Islet precursor cell (in vitro differentiated cells): ENCODE measurements around the gene SPDYE4.

Experiments
- DNase-seq: peaks from one replicate; pipeline ENCODE4 v3.0.0-alpha.2; 2018

Gene SPDYE4

DNA sequence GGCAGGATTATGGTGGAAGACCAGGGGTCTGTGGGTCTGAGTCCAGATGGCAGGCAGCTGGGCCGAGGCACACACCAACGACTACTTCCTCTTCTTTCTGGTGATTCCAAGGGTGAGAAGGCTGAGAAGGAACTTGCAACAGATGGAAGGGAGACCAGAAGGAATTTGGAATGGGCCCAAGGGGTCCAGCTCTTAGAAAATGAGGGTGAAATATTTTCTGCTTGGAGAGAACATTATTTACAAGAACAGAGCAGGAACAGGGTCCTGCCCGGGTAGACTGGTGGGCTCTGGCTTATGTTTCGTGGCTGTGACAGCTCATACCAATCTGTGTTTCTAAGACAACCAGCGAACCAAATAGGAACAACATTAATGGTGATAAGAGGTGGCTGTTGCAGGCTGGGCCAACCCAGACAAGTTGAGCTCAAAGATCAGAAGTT is 50.3 kb downstream of the SPDYE4 start:
- peak; percentile 62 for DNase-seq

DNA sequence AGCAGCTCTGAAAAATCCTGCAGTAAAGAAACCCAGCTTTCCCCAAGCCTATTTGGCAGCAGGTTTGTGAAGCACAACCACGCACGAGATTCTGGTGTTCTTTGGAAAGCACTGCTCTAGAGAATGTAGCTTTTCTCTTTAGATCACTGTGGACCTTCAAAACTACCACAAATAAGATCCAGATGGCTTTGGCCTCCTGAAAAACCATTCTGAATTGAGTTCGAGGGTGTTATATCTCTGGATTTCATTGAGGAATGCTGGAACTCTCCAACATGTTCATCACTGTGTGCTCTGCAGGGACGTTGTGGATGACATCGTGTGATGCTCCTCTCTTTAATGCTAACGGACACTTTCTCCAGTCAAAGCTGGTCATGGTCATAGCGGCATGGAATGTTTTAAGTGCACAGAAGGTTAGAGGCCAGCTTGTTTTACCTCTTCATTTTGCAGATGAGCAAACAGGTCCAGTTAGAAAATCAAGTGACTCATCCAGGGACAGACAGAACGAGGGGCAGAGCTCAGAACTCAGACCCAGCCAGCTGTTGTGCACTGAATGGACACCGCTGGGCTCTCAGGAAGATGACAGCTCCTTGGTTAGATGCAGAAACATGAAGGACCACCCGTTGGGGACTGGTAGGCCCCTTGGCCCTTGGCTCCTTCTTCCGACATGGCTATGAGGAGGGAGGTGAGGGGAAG is 50.9 kb downstream of the SPDYE4 start:
- DNase-seq, result peak; percentile 80

DNA sequence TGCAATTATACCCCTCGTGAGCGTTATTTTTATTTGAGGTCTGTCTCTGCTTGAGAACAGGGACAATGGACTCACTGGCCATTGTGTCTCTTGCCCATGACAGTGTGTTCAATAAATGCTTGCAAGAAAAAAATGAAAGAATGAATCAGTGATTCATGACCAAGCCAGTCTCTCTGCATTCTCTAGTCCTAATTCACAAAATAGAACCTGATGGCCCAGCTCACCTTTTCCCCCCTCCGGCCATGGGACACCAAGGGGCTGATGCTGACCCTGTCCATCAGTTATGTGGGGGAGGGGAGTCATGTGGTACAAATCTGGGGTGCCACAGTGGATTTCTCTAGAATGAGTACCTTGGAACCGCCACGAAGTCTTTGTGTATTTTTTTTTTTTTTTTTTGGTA is 51.9 kb downstream of the SPDYE4 start:
- peak; percentile 35 for DNase-seq

DNA sequence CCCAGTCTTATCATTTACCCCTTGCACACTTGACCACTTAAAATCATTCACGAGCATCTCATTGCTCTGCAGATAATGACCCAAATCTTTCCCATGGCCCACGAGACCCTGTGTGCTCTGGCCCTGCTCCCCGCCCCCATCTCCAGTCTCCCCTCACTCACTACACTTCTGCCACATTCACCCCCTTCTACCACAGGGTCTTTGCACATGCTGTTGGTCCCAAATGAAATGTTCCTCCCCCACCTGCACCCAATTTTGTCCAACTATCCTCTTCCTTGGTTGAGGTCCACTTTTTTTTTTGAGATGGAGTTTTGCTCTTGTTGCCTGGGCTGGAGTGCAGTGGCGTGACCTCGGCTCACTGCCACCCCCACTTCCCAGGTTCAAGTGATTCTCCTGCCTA is 52.9 kb downstream of the SPDYE4 start:
- DNase-seq, result peak; percentile 40

DNA sequence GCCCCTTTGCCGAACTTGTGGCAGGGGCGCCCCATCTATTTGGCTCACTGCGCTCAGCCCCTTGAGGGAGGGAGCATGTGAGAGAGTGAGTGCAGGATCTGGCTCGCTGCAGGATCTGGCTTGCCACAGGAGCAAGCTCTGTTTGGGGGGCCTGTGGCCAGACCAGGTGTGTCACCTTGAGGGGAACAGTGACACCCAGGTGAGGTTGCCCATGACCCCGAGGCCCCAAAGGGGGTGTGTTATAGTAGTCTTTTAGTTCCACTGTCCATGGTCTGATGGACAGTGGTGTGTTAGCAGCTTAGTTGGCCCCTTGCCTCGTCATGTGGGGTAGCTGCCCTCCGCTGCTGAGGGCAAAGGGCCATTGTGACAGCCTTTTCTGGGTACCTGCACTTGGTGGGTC is 55.3 kb downstream of the SPDYE4 start:
- DNase-seq, result peak; percentile 41

DNA sequence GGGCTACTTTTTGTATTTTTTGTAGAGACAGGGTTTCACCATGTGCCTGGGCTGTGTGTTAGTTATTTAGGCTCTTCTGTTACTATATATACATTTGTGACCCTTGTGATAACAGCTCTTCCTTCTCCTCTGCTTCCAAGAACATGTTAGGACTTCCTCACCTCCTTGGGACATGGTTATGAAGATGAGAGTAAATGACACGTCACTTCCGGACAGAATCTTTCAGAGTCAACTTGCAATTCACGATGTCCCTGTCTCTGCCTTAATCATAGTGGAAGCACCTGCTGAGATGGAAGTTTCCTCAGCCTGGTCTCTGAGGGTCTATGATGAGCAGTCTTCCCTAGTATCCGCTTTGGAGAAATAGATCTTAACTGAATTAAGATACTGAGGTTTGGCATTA is 56.6 kb downstream of the SPDYE4 start:
- peak; percentile 4 for DNase-seq

DNA sequence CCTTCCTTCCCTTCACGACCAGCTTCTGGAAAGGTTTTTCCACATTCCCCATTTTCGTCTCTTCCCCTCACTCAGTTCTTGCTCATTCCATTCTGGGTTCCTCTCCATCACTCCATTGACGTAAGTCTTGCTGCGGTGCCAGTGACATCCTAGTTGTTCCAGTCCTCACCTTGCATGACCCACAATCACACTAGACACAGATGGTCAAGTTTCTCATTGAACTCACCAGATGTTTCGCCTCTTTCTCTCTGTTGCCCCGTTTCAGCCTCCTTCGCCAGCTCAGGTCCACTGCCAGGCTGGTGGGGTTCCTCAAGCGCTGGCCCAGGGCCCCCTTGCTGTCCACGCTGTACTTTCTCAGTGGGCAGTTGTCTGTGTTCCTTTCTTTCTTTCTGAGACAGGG is 57.1 kb downstream of the SPDYE4 start:
- DNase-seq, result peak; percentile 45
